Measurements from ENCODE around the gene MSI2.

Gene MSI2

GRCh38 chr17:57567251-57567650 lies 310.9 kb downstream of the MSI2 start:
- no peak for DNase-seq

GRCh38 chr17:57568340-57568739 lies 312.0 kb downstream of the MSI2 start:
- DNase-seq: no peak

GRCh38 chr17:57569021-57569420 lies 312.7 kb downstream of the MSI2 start:
- no peak for DNase-seq

- no peak for DNase-seq
Measured at GRCh38 chr17:57569853-57570252, 313.5 kb downstream of the MSI2 start.

GRCh38 chr17:57570724-57571344 lies 314.5 kb downstream of the MSI2 start:
- DNase-seq: no peak

- no peak for DNase-seq
Measured at GRCh38 chr17:57572062-57572461, 315.7 kb downstream of the MSI2 start.

GRCh38 chr17:57572600-57572999 lies 316.3 kb downstream of the MSI2 start:
- no peak for DNase-seq

GRCh38 chr17:57574040-57574513 lies 317.8 kb downstream of the MSI2 start:
- no peak for DNase-seq

- DNase-seq: no peak
Measured at GRCh38 chr17:57576744-57577143, 320.4 kb downstream of the MSI2 start.

- DNase-seq: no peak
Measured at GRCh38 chr17:57577751-57578607, 321.7 kb downstream of the MSI2 start.

GRCh38 chr17:57578608-57579225 lies 322.4 kb downstream of the MSI2 start:
- no peak for DNase-seq

GRCh38 chr17:57579245-57579644 lies 322.9 kb downstream of the MSI2 start:
- DNase-seq: no peak

GRCh38 chr17:57580055-57580739 lies 323.9 kb downstream of the MSI2 start:
- DNase-seq: no peak

GRCh38 chr17:57582881-57583756 lies 326.8 kb downstream of the MSI2 start:
- no peak for DNase-seq

- no peak for DNase-seq
Measured at GRCh38 chr17:57584050-57584551, 327.8 kb downstream of the MSI2 start.

- no peak for DNase-seq
Measured at GRCh38 chr17:57585341-57586195, 329.2 kb downstream of the MSI2 start.

GRCh38 chr17:57586196-57586740 lies 329.9 kb downstream of the MSI2 start:
- DNase-seq: no peak

- DNase-seq: no peak
Measured at GRCh38 chr17:57586742-57587141, 330.4 kb downstream of the MSI2 start.

GRCh38 chr17:57587193-57587969 lies 331.1 kb downstream of the MSI2 start:
- no peak for DNase-seq

- no peak for DNase-seq
Measured at GRCh38 chr17:57588086-57588485, 331.8 kb downstream of the MSI2 start.
